GM12878 (cell line): ENCODE data around the gene ZNF283. TPM values are rescaled to one million over a fixed set of nuclear protein-coding genes. Genes with fewer than 3 reads are reported as not detected.

Source experiments
- ATAC-seq: fragments of 200-7000 bp; cut with Tn5 transposase; 3 replicates; pipeline ENCODE4 v1.9.1; 2020; ENCODE audit warnings: mild to moderate bottlenecking, moderate library complexity
- BruUV-seq: library from RNA; stranded (reverse); fragments of 400-500 nt; replicated peaks from 2 replicates; lab custom pipeline; 2021; lab: Mats Ljungman, UMichigan
- CTCF ChIA-PET: fragments of 300-600 bp; sonication (Branson Sonifier 250); formaldehyde crosslinking; extraction: SDS; loops from one replicate; lab custom pipeline; 2021; ENCODE audit warnings: inconsistent platforms; lab: Yijun Ruan, JAX
- POLR2A ChIA-PET: fragments of 350-600 bp; formaldehyde crosslinking; extraction: SDS; loops from one replicate; lab custom pipeline; 2021; ENCODE audit warnings: inconsistent platforms; lab: Charles Lee
- RAD21 ChIA-PET: fragments of 300-600 bp; sonication (Branson Sonifier 250); formaldehyde crosslinking; loops from one replicate; lab custom pipeline; 2023; ENCODE audit warnings: antibody characterized with exemption; ENCODE audit not compliant: unreplicated experiment; lab: Charles Lee
- SMC1A ChIA-PET: fragments of 300-600 bp; sonication (Branson Sonifier 250); formaldehyde crosslinking; loops from one replicate; lab custom pipeline; 2023; ENCODE audit not compliant: unreplicated experiment, uncharacterized antibody; lab: Charles Lee
- DNase-seq: peaks from one replicate; pipeline ENCODE4 v3.0.0-alpha.2; 2011; ENCODE audit warnings: low read depth, low spot score
- FAIRE-seq: peaks from 3 replicates; lab custom pipeline; 2011; peaks lifted over from hg19 to GRCh38; lab: Jason Lieb, UNC
- H2AFZ ChIP-seq: 2 replicates; pipeline ENCODE4 v1.6.0; 2011; ENCODE audit warnings: low read depth, low read length, control low read depth; ENCODE audit not compliant: control insufficient read depth
- H3K27ac ChIP-seq: 2 replicates; pipeline ENCODE4 v1.5.1; 2011; ENCODE audit warnings: control low read depth; ENCODE audit not compliant: control insufficient read depth, insufficient read depth
- H3K27me3 ChIP-seq, 2 experiments: replicated peaks in 1 of 2; 2 replicates each; pipeline versions ENCODE4 v1.6.0 to v1.6.1; 2011; ENCODE audit warnings: low read length in 1 of 2; ENCODE audit not compliant: control insufficient read depth in 2 of 2, insufficient read depth in 2 of 2
- H3K36me3 ChIP-seq, 2 experiments: 2 replicates each; pipeline ENCODE4 v1.5.1; 2011; ENCODE audit warnings: low read length in 1 of 2; ENCODE audit not compliant: control insufficient read depth in 2 of 2, insufficient read depth in 2 of 2
- H3K4me1 ChIP-seq: 2 replicates; pipeline ENCODE4 v1.6.1; 2011; ENCODE audit warnings: mild to moderate bottlenecking, low read length, moderate library complexity, mixed read lengths; ENCODE audit not compliant: control insufficient read depth, insufficient read depth
- H3K4me2 ChIP-seq: 2 replicates; pipeline ENCODE4 v1.6.0; 2011; ENCODE audit warnings: control low read depth; ENCODE audit not compliant: control insufficient read depth, insufficient read depth
- H3K4me3 ChIP-seq: fragments of 200-600 bp; sonication (generic); 2 replicates; pipeline ENCODE4 v1.5.1; 2016
- H3K79me2 ChIP-seq: 2 replicates; pipeline ENCODE4 v1.6.0; 2011; ENCODE audit warnings: low read length; ENCODE audit not compliant: control insufficient read depth, insufficient read depth
- H3K9ac ChIP-seq: 2 replicates; pipeline ENCODE4 v1.8.0; 2011; ENCODE audit warnings: low read length, control low read depth, mixed read lengths; ENCODE audit not compliant: control insufficient read depth, insufficient read depth
- H3K9me3 ChIP-seq: replicated peaks from 3 replicates; pipeline ENCODE4 v1.5.1; 2011; ENCODE audit warnings: mild to moderate bottlenecking, low read length; ENCODE audit not compliant: control insufficient read depth, insufficient read depth
- H4K20me1 ChIP-seq: 2 replicates; pipeline ENCODE4 v1.6.0; 2011; ENCODE audit not compliant: control insufficient read depth, insufficient read depth
- IRF4 ChIP-seq: IDR thresholded peaks from 2 replicates; pipeline ENCODE4 v1.6.1; 2011; ENCODE audit warnings: low read depth, low read length
- SUPT20H ChIP-seq: IDR thresholded peaks from 2 replicates; pipeline ENCODE4 v1.6.1; 2011; ENCODE audit warnings: low read depth, mild to moderate bottlenecking, low read length, moderate library complexity, borderline replicate concordance; ENCODE audit not compliant: control insufficient read depth
- TBL1XR1 ChIP-seq: IDR thresholded peaks from 2 replicates; pipeline ENCODE4 v1.6.1; 2012; ENCODE audit warnings: low read depth, low read length, improper control_type of control experiment
- ZNF24 ChIP-seq: fragments of 450-650 bp; IDR thresholded peaks from 2 replicates; pipeline ENCODE4 v1.6.1; 2017; ENCODE audit warnings: antibody characterized with exemption, mild to moderate bottlenecking
- WGBS: methylation state at CpG from one replicate; pipeline ENCODE4 v1.1.6; 2016; ENCODE audit warnings: low lambda C conversion rate; ENCODE audit not compliant: insufficient replicate concordance, insufficient coverage; ENCODE audit errors: missing lambda C conversion rate; 5-methylcytosine and 5-hydroxymethylcytosine counted together
- in situ Hi-C: fragments of 300-500 bp; cut with MboI; formaldehyde crosslinking; loops from 9 replicates; pipeline ENCODE4 v1.14.3; 2018; ENCODE audit warnings: mixed read lengths
- intact Hi-C: fragments of 100-400 bp; cut with micrococcal nuclease; formaldehyde crosslinking; loops from one replicate; pipeline ENCODE4 v1.14.2; 2022; ENCODE audit not compliant: unreplicated experiment
- polyA plus RNA-seq, 11 experiments: library from polyadenylated mRNA; depleted of rRNA in 4 of 11; unstranded in 6 of 11; stranded (reverse) in 5 of 11; fragments of >200 nt; fragmentation: Nextera tagmentation in 4 of 11; fragmentation: Illumina TruSeq in 1 of 11; extraction: Ambion mirVana in 4 of 11; extraction: Trizol in 1 of 11; gene quantifications; 1 replicate in 1 of 11; 2 replicates in 10 of 11; pipeline versions ENCODE4 v1.2.1 to v1.2.3, GENCODE V29; 2011 to 2016; ENCODE audit warnings: inconsistent platforms in 2 of 11, missing spikeins in 2 of 11, low read depth in 1 of 11
- total RNA-seq, 4 experiments: library from RNA; depleted of rRNA in 3 of 4; stranded (reverse); fragments of >200 nt in 3 of 4; fragmentation: Illumina TruSeq in 1 of 4; extraction: Trizol in 1 of 4; gene quantifications; 2 replicates each; pipeline versions ENCODE4 v1.2.1 to v1.2.3, GENCODE V29; 2013 to 2021
- TF ChIP-seq, protein P1 (sequence below): fragments of 450-650 bp; formaldehyde crosslinking; IDR thresholded peaks from 2 replicates; pipeline ENCODE4 v1.4.0; 2022; ENCODE audit warnings: mild to moderate bottlenecking, moderate library complexity
- TF ChIP-seq, protein P2 (sequence below): fragments of 450-650 bp; IDR thresholded peaks from 2 replicates; pipeline ENCODE4 v1.6.1; 2016; ENCODE audit warnings: mild to moderate bottlenecking, moderate library complexity, borderline replicate concordance

Gene ZNF283
- total and polyA plus RNA-seq, 10 of the 15 experiments (the other 5 are each of a cell fraction or from before 2014, with no cell fraction given) = 2.2 to 7.8 (median 3.7) TPM

DNA sequence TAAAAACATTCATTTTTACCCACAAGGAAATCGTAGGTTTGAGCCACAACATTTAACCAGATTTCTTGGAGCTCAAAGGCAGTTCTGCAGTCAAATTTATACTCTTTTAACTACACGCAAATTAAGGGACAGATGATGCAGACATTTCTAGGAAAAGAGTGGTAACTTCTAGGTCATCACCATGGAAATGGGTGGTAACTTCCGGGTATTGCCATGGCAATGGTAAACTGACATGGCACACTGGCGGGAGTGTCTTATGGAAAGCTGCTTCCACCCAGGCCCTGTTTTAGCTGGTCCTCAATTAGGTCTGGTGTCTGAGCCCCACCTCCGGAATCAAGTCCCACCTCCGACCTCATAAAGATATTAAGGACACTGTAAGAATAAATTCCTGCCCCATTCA, 14.4 kb upstream of the ZNF283 start:
- Histone ChIP-seq H3K4me3 (no peak overlapping the region), H3K9ac (no peak overlapping the region), H3K4me2 (no peak overlapping the region), H3K79me2 (no peaks in the 10 kb centered on the region), H2AFZ (no peak overlapping the region), H3K4me1 (no peaks in the 10 kb centered on the region), H4K20me1 (no peaks in the 10 kb centered on the region), H3K36me3 (no peaks in the 10 kb centered on the region), H3K9me3 (no peaks in the 10 kb centered on the region; the same call in 2 of the 3 replicates), H3K27me3 (no peaks in the 10 kb centered on the region), H3K27ac (no peak overlapping the region)
- WGBS = 50% methylated on average over 6 of the region's 6 CpGs
- intact Hi-C loops (no loop called here), in situ Hi-C loops (no loop called here)
- DNase-seq = no peak
- ATAC-seq = no peak
- no peak for FAIRE-seq
- RAD21 ChIA-PET = no interaction called here
- POLR2A ChIA-PET = no interaction called here
- BruUV-seq = no TSS peak
- SMC1A ChIA-PET = no interaction called here
- CTCF ChIA-PET = interaction anchor here (1.0 to 6.5 kb wide), 5 partner anchors 21 to 366 kb away, joined by 3 to 74 read pairs (median 8); partner anchors contain the start of gene PLAUR
- TF ChIP-seq, protein P1, sequence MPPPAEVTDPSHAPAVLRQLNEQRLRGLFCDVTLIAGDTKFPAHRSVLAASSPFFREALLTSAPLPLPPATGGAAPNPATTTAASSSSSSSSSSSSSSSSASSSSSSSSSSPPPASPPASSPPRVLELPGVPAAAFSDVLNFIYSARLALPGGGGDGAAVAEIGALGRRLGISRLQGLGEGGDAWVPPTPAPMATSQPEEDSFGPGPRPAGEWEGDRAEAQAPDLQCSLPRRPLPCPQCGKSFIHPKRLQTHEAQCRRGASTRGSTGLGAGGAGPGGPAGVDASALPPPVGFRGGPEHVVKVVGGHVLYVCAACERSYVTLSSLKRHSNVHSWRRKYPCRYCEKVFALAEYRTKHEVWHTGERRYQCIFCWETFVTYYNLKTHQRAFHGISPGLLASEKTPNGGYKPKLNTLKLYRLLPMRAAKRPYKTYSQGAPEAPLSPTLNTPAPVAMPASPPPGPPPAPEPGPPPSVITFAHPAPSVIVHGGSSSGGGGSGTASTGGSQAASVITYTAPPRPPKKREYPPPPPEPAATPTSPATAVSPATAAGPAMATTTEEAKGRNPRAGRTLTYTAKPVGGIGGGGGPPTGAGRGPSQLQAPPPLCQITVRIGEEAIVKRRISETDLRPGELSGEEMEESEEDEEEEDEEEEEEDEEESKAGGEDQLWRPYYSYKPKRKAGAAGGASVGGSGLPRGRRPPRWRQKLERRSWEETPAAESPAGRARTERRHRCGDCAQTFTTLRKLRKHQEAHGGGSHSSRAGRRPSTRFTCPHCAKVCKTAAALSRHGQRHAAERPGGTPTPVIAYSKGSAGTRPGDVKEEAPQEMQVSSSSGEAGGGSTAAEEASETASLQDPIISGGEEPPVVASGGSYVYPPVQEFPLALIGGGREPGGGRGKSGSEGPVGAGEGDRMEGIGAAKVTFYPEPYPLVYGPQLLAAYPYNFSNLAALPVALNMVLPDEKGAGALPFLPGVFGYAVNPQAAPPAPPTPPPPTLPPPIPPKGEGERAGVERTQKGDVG (CRISPR knock-in tag) = no peak
- TF ChIP-seq IRF4 = no peak
- TF ChIP-seq TBL1XR1 = no peak
- TF ChIP-seq, protein P2, sequence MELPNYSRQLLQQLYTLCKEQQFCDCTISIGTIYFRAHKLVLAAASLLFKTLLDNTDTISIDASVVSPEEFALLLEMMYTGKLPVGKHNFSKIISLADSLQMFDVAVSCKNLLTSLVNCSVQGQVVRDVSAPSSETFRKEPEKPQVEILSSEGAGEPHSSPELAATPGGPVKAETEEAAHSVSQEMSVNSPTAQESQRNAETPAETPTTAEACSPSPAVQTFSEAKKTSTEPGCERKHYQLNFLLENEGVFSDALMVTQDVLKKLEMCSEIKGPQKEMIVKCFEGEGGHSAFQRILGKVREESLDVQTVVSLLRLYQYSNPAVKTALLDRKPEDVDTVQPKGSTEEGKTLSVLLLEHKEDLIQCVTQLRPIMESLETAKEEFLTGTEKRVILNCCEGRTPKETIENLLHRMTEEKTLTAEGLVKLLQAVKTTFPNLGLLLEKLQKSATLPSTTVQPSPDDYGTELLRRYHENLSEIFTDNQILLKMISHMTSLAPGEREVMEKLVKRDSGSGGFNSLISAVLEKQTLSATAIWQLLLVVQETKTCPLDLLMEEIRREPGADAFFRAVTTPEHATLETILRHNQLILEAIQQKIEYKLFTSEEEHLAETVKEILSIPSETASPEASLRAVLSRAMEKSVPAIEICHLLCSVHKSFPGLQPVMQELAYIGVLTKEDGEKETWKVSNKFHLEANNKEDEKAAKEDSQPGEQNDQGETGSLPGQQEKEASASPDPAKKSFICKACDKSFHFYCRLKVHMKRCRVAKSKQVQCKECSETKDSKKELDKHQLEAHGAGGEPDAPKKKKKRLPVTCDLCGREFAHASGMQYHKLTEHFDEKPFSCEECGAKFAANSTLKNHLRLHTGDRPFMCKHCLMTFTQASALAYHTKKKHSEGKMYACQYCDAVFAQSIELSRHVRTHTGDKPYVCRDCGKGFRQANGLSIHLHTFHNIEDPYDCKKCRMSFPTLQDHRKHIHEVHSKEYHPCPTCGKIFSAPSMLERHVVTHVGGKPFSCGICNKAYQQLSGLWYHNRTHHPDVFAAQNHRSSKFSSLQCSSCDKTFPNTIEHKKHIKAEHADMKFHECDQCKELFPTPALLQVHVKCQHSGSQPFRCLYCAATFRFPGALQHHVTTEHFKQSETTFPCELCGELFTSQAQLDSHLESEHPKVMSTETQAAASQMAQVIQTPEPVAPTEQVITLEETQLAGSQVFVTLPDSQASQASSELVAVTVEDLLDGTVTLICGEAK = no peak
- no peak for TF ChIP-seq SUPT20H
- TF ChIP-seq ZNF24 = no peak
